HAP-1 (cell line): ENCODE measurements around the gene ASCL2.

Experiments used
- DNase-seq, 2 experiments: peaks; one replicate each; pipeline ENCODE4 v3.0.0-alpha.2; 2016 to 2020; ENCODE audit warnings: low spot score in 2 of 2
- H3K27me3 ChIP-seq: fragments of 250-450 bp; sonication (Bioruptor Pico); 2 replicates; pipeline ENCODE4 v1.5.1; 2020; ENCODE audit warnings: low read depth, mild to moderate bottlenecking, moderate library complexity
- H3K36me3 ChIP-seq: fragments of 250-450 bp; sonication (Bioruptor Pico); replicated peaks from 2 replicates; pipeline ENCODE4 v1.5.1; 2020; ENCODE audit warnings: mild to moderate bottlenecking
- H3K4me1 ChIP-seq: fragments of 250-450 bp; sonication (Bioruptor Pico); 2 replicates; pipeline ENCODE4 v1.5.1; 2020; ENCODE audit warnings: mild to moderate bottlenecking
- H3K4me3 ChIP-seq: fragments of 250-450 bp; sonication (Bioruptor Pico); 2 replicates; pipeline ENCODE4 v1.5.1; 2020; ENCODE audit warnings: mild to moderate bottlenecking, moderate library complexity
- H3K9me3 ChIP-seq: fragments of 250-450 bp; sonication (Bioruptor Pico); 2 replicates; pipeline ENCODE4 v1.5.1; 2020; ENCODE audit warnings: mild to moderate bottlenecking, moderate library complexity
- in situ Hi-C: fragments of 300-500 bp; cut with MboI; formaldehyde crosslinking; loops from 3 replicates; pipeline ENCODE4 v1.14.3; 2020; ENCODE audit warnings: low sequenced_read_pairs, inconsistent platforms, mixed read lengths

Gene ASCL2

GRCh38 chr11:2259897-2260451 is 10.4 kb downstream of the ASCL2 start:
- no peaks in the 10 kb centered on the region for H3K4me1 ChIP-seq
- in situ Hi-C loops = no loop called here
- H3K9me3 ChIP-seq = no peaks in the 10 kb centered on the region
- no peak for DNase-seq
- H3K36me3 ChIP-seq = no peaks in the 10 kb centered on the region
- H3K4me3 ChIP-seq = no peak overlapping the region
- H3K27me3 ChIP-seq = peaks cover 7% of the 10 kb centered on the region; the same call in 1 of the 2 replicates

GRCh38 chr11:2259466-2259830 is 10.9 kb downstream of the ASCL2 start:
- Histone ChIP-seq H3K36me3 (no peaks in the 10 kb centered on the region), H3K4me1 (no peaks in the 10 kb centered on the region), H3K27me3 (peaks cover 5% of the 10 kb centered on the region; the same call in 1 of the 2 replicates), H3K9me3 (no peaks in the 10 kb centered on the region), H3K4me3 (no peak overlapping the region)
- DNase-seq = no peak
- in situ Hi-C loops = no loop called here

DNA sequence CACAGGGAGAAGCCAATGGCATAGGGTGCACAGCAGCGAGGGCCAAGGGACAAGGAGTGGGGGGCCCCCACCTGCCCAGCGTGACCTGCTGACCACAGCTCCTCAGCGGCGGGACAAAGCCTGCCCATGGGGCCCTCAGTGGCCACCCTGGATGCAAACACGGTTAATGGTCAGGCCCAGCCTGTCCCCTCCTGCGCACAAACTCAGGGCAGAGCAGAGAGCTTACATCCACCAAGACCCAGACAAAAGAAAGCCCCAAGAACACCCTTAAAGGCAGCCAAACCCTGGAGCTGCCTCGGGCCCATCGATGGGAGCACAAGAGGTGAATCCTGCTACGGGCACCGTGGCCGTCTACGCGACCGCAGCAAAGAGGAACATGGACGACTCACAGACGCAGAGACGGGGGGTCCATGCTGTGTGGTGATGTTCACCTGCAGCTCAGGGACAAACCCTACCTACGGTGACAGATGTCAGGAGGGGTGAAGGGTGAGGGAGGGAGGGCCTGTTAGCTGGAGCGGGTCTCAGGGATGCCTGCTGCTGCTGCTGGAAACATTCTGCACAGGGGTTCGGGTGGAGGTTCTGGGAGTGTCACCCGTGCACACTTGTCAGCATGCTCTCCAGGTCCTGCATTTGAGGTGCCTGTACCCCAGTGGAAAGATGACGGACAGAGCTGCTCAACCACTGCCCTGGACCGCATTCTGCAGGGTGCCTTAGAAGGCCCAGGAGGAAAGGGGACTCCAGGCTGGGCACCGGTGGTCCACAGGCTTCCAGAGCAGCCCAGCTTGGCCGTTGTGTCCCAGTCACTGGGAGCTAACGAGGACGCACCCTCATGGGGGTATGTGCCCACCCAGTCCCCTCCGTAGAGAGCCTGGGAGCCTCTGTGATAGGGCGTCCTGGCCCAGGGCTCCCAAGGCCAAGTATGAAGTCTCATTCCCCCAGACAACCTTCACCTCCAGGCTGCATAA is 11.6 kb downstream of the ASCL2 start:
- DNase-seq = no peak
- Histone ChIP-seq H3K36me3 (no peaks in the 10 kb centered on the region), H3K27me3 (peaks cover 5% of the 10 kb centered on the region; the same call in 1 of the 2 replicates), H3K4me3 (no peak overlapping the region), H3K9me3 (no peaks in the 10 kb centered on the region), H3K4me1 (no peaks in the 10 kb centered on the region)
- in situ Hi-C loops = no loop called here

- H3K9me3 ChIP-seq = no peaks in the 10 kb centered on the region
- no peaks in the 10 kb centered on the region for H3K4me1 ChIP-seq
- no peaks in the 10 kb centered on the region for H3K36me3 ChIP-seq
- in situ Hi-C loops = no loop called here
- no peak overlapping the region for H3K4me3 ChIP-seq
- no peak for DNase-seq
- H3K27me3 ChIP-seq = peaks cover 5% of the 10 kb centered on the region; the same call in 1 of the 2 replicates
Observed at GRCh38 chr11:2256951-2257700, 13.3 kb downstream of the ASCL2 start.

GRCh38 chr11:2256293-2256913 is 14.0 kb downstream of the ASCL2 start:
- H3K4me1 ChIP-seq = no peaks in the 10 kb centered on the region
- no peaks in the 10 kb centered on the region for H3K9me3 ChIP-seq
- no peak for DNase-seq
- H3K36me3 ChIP-seq = no peaks in the 10 kb centered on the region
- H3K4me3 ChIP-seq = no peak overlapping the region
- H3K27me3 ChIP-seq = peaks cover 5% of the 10 kb centered on the region; the same call in 1 of the 2 replicates
- in situ Hi-C loops = no loop called here

DNA sequence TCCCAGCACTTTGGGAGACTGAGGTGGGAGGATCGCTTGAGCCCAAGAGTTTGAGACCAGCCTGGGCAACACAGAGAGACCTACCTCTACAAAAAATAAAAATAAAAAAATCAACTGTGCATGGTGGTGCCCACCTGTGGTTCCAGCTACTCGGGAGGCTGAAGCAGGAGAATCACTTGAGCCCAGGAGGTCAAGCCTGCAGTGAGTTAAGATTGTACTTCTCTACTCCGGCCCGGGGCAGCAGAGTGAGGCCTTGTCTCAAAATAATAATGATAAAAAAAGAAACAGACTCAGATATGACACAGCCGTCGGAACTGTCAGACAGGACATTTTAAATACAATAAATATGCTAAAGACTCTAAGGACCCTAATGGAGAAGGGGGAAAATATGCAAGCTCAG is 18.4 kb downstream of the ASCL2 start:
- no peaks in the 10 kb centered on the region for H3K4me1 ChIP-seq
- H3K36me3 ChIP-seq = no peaks in the 10 kb centered on the region
- in situ Hi-C loops = no loop called here
- H3K27me3 ChIP-seq = peaks cover 5% of the 10 kb centered on the region; the same call in 1 of the 2 replicates
- no peaks in the 10 kb centered on the region for H3K9me3 ChIP-seq
- H3K4me3 ChIP-seq = no peak overlapping the region
- no peak for DNase-seq

- in situ Hi-C loops = no loop called here
- DNase-seq = no peak
- Histone ChIP-seq H3K4me3 (no peak overlapping the region), H3K36me3 (no peaks in the 10 kb centered on the region), H3K27me3 (peaks cover 5% of the 10 kb centered on the region; the same call in 1 of the 2 replicates), H3K9me3 (no peaks in the 10 kb centered on the region), H3K4me1 (no peaks in the 10 kb centered on the region)
Observed at GRCh38 chr11:2251138-2251537, 19.2 kb downstream of the ASCL2 start.

DNA sequence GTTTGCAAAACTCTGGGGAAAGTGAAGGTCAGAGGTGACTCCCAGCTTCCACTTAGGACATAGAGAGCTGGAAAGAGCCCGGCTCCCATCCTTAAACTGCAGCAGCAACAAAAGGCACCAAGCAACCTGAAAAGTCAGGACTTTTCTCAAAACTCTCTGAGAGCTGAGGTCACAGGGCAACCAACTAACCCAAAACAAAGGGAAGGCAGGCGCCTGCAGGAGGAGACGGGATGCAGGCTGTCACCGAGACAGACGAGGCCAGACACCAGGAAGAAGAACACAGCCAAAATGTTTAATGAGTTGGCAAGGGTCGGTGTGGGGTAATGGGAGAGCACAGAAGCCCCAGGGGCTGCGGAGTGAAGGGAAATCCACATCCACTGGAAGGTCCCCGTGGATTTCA is 19.9 kb downstream of the ASCL2 start:
- no peak for DNase-seq
- H3K4me1 ChIP-seq = no peaks in the 10 kb centered on the region
- no peak overlapping the region for H3K4me3 ChIP-seq
- H3K27me3 ChIP-seq = peaks cover 1% of the 10 kb centered on the region; the same call in 1 of the 2 replicates
- no peaks in the 10 kb centered on the region for H3K36me3 ChIP-seq
- in situ Hi-C loops = no loop called here
- no peaks in the 10 kb centered on the region for H3K9me3 ChIP-seq

DNA sequence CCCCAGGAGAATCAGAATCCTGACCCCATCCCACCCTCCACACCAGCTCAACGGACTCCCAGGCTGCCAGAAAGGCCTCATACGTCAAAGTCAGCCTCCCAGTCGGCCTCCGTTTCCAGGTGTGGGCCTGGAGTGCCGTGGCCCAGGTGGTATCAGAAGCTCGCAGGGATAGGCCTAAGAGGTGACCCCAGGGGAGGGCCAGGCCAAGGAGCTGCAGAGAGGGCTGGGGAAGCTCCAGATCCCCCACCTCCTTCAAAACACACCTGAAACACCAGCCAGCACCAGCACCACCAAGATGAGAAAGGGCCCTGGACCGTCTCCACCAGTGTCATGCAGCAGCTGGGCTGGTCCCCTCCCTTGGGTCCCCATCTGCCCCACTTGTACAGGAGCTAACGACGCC is 20.3 kb downstream of the ASCL2 start:
- in situ Hi-C loops = no loop called here
- Histone ChIP-seq H3K36me3 (no peaks in the 10 kb centered on the region), H3K4me3 (no peak overlapping the region), H3K27me3 (no peaks in the 10 kb centered on the region), H3K4me1 (no peaks in the 10 kb centered on the region), H3K9me3 (no peaks in the 10 kb centered on the region)
- DNase-seq = no peak

DNA sequence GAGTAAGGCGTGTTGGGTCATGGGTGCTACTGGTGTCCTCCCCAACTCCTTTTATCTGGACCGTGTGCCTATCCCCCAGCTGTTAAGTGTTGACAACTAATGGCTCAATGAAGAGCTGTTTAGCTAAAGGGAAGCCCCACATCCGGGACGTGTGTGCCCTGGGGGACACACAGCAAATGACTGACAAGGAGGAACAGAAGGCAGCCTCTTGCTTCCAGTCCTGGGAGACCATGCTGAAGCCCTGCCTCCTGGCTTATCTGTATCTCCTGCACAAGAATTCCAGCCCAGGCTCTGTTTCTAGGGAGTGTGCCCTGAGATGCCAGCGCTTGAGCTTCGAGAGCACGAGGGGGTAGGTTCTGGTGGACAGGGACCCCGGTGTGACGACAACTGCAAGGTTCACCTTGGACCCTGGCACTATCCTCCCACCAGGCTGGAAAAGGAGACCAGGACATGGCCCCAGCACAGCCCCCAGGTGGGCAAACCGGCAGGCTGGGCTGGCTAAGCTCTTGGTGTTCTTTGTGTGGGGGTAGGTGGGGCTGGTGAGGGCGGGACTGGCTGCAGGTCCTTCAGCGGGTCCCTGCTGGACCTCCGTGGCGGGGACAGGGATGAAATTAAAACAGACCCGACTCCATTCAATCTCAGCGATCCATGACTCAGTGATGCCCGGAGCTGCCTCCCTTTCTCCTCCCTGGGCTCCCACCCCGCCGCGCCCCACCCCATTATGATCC is 21.0 kb downstream of the ASCL2 start:
- no peak for DNase-seq
- Histone ChIP-seq H3K4me3 (no peak overlapping the region), H3K9me3 (no peaks in the 10 kb centered on the region), H3K27me3 (no peaks in the 10 kb centered on the region), H3K4me1 (no peaks in the 10 kb centered on the region), H3K36me3 (no peaks in the 10 kb centered on the region)
- in situ Hi-C loops = no loop called here

GRCh38 chr11:2248762-2249161 is 21.6 kb downstream of the ASCL2 start:
- in situ Hi-C loops = no loop called here
- no peaks in the 10 kb centered on the region for H3K4me1 ChIP-seq
- DNase-seq = no peak
- H3K4me3 ChIP-seq = no peak overlapping the region
- no peaks in the 10 kb centered on the region for H3K27me3 ChIP-seq
- H3K36me3 ChIP-seq = no peaks in the 10 kb centered on the region
- no peaks in the 10 kb centered on the region for H3K9me3 ChIP-seq

DNA sequence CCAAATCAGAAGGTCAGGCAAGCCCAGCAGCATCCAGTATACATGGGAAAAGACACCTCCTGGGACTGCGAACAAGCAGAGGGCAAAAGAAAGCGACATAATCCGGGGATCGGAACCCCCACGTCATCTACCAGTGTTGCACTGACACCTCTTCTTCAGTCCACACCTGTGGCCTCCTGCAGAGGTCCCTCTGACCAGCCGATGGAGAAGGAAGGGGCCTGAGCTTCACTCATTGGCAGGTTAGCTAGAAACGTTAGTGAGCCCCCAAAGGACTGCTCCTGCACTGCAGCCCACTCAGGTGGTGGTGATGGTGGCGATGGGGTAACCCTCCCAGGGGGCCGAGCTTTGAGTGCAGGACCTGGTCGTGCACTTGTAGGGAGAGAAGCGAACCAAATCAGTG is 22.1 kb downstream of the ASCL2 start:
- in situ Hi-C loops = no loop called here
- no peak for DNase-seq
- Histone ChIP-seq H3K27me3 (no peaks in the 10 kb centered on the region), H3K4me3 (no peak overlapping the region), H3K4me1 (no peaks in the 10 kb centered on the region), H3K36me3 (no peaks in the 10 kb centered on the region), H3K9me3 (no peaks in the 10 kb centered on the region)

DNA sequence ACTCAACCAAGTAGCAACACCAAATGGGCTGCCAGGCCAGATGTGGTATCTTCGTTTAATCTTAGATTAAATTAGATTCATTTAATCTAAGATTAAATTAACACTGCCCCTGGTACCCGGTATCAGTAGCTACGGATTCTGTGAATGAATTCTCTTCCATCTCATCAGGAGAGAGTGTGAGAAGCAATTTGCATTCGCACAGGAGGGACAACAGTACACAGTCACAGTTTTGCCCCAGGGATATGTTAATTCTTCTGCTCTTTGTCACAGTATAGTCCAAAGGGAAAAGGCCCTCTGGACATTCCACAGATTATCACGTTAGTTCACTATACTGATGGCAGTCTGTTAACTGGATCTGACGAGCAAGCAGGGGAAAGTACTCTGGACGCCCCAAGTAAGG is 22.9 kb downstream of the ASCL2 start:
- Histone ChIP-seq H3K9me3 (no peaks in the 10 kb centered on the region), H3K4me1 (no peaks in the 10 kb centered on the region), H3K4me3 (no peak overlapping the region), H3K36me3 (no peaks in the 10 kb centered on the region), H3K27me3 (no peaks in the 10 kb centered on the region)
- in situ Hi-C loops = no loop called here
- DNase-seq = no peak
